ENCODE data around the gene IFRD1.

Gene IFRD1

GRCh38 chr7:112521942-112522341 lies 71.7 kb downstream of the IFRD1 start:
- no peak for DNase-seq

- no peak for DNase-seq
These were observed 73.6 kb downstream of the IFRD1 start for GRCh38 chr7:112523871-112524270.
